ENCODE measurements around the gene KIF5A.
A peak's percentile ranks its signal among the peaks of the same experiment; 100 is the strongest.

Gene KIF5A

DNA sequence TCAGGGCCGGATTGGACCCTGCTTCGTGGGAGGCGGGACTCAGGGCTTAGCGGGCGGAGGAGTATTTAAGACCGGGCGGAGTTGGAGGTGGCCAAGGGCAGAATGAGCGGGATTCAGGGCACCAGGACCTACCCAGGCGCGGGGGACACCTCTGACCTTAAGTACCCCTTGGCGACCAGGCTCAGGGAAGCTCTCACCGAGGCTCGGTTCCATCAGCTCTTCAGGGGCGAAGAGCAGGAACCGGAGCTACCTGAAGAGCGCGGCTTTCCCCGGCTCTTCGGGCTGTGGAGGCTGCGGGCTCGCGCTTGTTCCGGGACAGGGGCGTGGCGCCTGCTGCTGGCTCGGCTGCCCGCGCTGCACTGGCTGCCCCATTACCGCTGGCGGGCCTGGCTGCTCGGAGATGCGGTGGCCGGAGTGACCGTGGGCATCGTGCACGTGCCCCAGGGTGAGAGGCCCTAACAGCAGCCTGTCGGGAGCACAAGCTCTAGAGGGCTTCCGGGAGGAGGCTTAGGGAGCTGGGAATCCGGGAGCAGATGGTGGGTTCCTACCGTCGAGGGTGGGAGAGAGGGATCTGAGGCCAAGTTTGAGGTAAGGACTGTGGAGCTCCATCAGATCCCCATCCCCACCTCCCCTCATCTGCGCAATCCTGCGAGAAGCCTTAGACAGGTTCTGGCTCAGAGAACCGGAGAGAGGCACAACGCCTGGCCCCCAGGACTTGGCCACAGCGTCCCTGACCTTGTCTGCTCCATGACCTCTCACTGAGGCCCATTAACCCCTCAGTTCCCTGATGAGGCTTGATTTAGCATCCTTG is 69.8 kb downstream of the KIF5A start:
- TF ChIP-seq, protein P1, sequence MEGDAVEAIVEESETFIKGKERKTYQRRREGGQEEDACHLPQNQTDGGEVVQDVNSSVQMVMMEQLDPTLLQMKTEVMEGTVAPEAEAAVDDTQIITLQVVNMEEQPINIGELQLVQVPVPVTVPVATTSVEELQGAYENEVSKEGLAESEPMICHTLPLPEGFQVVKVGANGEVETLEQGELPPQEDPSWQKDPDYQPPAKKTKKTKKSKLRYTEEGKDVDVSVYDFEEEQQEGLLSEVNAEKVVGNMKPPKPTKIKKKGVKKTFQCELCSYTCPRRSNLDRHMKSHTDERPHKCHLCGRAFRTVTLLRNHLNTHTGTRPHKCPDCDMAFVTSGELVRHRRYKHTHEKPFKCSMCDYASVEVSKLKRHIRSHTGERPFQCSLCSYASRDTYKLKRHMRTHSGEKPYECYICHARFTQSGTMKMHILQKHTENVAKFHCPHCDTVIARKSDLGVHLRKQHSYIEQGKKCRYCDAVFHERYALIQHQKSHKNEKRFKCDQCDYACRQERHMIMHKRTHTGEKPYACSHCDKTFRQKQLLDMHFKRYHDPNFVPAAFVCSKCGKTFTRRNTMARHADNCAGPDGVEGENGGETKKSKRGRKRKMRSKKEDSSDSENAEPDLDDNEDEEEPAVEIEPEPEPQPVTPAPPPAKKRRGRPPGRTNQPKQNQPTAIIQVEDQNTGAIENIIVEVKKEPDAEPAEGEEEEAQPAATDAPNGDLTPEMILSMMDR (IDR thresholded peaks at IDR 0.05; ENCODE audit: low read depth, low read length): no peak
- DNase-seq (ENCODE audit: extremely low read depth, low read depth): no peak

DNA sequence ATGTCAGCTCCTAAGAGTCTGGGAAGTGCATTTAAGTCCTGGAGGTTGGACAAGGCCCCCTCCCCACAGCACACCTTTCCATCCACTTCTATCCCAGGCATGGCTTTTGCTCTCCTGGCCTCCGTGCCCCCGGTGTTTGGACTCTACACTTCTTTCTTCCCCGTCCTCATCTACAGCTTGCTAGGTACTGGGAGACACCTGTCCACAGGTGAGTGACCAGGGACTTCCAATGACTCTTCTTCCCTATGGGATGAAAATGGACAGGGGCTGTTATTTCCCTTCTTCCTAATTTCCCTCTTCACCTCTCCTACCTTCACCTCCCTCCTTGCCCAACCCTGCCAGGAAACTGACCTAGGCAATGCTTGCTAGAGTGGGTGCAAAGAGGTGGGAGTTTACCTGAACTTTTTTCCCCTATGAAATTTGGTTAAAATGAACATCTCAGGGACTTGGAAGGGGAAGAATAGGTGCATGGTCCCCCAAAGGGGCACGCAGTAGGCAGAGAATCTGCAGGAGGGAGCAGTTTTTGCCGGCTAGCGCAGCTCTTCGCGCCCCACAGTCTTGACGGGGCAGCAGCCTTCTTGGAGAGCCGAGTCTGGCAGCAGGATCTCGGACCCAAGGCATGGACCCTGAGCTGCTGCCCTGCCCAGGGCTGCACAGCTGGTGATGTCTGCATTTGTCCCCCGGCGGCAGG is 70.5 kb downstream of the KIF5A start:
- TF ChIP-seq, protein P1 (IDR thresholded peaks at IDR 0.05; ENCODE audit: low read depth, low read length): no peak
- DNase-seq (ENCODE audit: extremely low read depth, low read depth): no peak

DNA sequence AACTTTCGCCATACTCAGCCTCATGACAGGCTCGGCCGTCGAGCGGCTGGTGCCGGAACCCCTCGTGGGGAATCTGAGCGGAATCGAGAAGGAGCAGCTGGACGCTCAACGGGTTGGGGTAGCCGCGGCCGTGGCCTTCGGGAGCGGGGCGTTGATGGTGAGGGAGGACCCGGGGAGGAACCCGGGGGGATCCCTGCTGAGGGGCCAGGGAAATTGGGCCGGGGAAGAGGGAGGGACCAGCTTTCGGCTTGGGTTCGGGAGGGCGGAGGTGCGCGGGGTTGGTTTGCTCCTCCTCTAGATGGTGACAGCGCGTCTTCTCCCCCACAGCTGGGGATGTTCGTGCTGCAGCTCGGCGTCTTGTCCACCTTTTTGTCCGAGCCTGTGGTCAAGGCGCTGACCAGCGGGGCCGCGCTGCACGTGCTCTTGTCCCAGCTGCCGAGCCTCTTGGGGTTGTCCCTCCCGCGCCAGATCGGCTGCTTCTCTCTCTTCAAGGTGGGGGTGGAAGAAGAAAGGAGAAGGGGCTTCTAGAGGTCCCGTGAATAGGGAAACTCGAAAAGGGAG is 71.2 kb downstream of the KIF5A start:
- no peak for DNase-seq (ENCODE audit: extremely low read depth, low read depth)
- TF ChIP-seq, protein P1 (IDR thresholded peaks at IDR 0.05; ENCODE audit: low read depth, low read length): no peak

DNA sequence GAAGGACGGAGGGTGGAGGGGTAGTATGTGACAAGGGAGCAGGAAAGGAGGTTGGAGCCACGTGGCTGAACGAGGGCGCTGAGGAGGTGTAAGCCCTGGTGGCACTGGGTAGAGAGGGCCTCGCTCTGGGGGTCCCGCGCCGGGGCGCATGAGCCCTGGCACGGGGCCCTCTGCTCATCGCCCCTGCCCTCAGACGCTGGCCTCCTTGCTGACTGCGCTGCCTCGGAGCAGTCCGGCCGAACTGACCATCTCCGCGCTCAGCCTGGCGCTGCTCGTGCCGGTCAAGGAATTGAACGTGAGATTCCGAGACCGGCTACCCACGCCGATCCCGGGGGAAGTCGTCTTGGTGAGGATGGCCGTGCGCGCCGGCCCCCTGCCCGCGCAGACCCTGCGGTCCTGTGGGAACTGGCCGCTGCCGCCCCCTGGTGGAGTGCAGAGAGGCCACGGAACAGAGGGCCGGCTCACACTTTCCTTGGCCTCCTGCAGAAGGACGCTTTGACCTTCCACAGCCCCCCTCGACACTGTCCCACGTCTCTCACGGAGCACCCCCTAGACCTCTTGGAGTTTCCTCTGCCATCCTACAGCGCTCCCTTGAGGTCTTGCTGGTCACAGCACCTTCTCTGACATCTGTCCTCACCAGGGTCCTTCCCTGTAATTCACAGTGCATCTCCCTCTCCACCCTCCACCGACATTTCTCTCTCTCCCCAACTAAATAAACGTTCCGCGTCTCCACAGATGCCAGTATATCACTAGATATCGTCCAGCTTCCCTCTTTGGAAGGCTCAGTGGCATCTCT is 71.9 kb downstream of the KIF5A start:
- DNase-seq (ENCODE audit: extremely low read depth, low read depth): no peak
- TF ChIP-seq, protein P1 (IDR thresholded peaks at IDR 0.05; ENCODE audit: low read depth, low read length): peak; percentile 90

DNA sequence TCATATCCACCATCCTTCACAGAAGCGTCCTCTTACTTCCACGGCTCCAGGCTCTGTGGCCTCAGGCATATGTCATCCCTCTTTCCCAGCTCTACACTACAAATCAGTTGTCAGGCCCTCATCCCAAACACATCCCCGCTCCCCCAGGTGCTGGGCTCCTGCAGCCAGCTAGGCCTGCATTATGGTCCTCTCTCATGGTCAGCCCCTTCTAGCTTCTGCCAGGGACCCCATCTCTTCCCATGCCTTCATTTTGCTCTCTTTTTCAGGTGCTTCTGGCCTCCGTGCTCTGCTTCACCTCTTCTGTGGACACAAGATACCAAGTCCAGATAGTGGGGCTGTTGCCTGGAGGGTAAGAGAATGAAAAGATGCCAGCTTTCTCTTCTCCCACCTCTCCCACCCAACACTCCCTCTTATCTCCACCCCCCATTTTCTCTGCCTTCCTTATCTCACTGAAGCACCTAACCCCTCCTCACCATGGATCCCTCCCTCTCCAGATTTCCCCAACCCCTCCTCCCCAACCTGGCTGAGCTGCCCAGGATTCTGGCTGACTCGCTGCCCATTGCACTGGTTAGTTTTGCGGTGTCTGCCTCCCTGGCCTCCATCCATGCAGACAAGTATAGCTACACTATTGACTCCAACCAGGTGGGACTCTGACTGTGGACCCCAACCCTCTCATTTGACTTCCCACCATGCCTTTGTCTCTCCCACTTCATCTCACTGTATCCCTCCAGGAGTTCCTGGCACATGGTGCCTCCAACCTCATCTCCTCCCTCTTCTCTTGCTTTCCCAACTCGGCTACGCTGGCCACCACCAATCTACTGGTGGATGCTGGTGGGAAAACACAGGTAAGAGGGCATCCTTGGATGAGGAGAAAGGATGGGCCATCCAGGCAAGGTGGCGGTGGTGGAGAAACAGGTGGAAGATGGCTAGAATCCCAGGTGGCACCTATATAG is 72.7 kb downstream of the KIF5A start:
- DNase-seq (ENCODE audit: extremely low read depth, low read depth): no peak
- TF ChIP-seq, protein P1 (IDR thresholded peaks at IDR 0.05; ENCODE audit: low read depth, low read length): no peak

DNA sequence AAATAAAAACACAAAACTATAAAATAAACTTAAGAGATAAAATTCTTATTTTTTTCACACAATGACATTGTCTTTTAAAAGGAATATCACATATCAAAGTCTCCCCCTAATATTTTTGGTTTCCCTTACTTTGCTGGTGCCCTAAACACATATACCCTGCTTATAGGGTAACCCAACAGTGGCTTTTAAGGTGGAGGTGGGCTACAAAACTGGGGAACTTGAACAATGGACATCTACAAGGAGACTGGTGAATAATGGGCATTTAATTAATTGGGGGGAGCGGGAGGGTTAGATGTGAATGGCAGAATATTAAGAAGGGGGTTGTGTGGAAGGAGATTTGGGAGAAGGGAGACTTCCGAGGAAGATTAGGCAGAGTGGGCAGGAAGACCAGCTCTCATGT is 73.5 kb downstream of the KIF5A start:
- no peak for DNase-seq (ENCODE audit: extremely low read depth, low read depth)
- TF ChIP-seq, protein P1 (IDR thresholded peaks at IDR 0.05; ENCODE audit: low read depth, low read length): no peak
